Lung (tissue), 12 donors: ENCODE results near the gene FGF14. TPM values are rescaled to one million over a fixed set of nuclear protein-coding genes. Genes with fewer than 3 reads are reported as not detected.

Experiments used
- ATAC-seq: fragments of 200-7000 bp; cut with Tn5 transposase; one replicate; pipeline ENCODE4 v1.9.1; 2020; ENCODE audit warnings: moderate number of reproducible peaks; ENCODE audit not compliant: insufficient read depth, low FRiP score
- DNase-seq, 3 donors: peaks; one replicate each; pipeline ENCODE4 v3.0.0-alpha.2; 2013 to 2017
- H3K27ac ChIP-seq, 2 donors: one replicate each; pipeline ENCODE4 v1.5.1; 2013; ENCODE audit warnings: mild to moderate bottlenecking in 2 of 2, moderate library complexity in 2 of 2, control low read depth in 1 of 2, inconsistent platforms in 1 of 2, low read depth in 1 of 2, low read length in 1 of 2
- H3K27me3 ChIP-seq, 3 donors: one replicate each; pipeline ENCODE4 v1.5.1; 2013; ENCODE audit warnings: low read length in 2 of 3; ENCODE audit not compliant: control insufficient read depth in 3 of 3, insufficient read depth in 3 of 3
- H3K36me3 ChIP-seq, 4 donors: one replicate each; pipeline ENCODE4 v1.5.1; 2013; ENCODE audit warnings: low read length in 4 of 4, mild to moderate bottlenecking in 1 of 4, moderate library complexity in 1 of 4; ENCODE audit not compliant: control insufficient read depth in 4 of 4, insufficient read depth in 4 of 4
- H3K4me1 ChIP-seq, 5 donors: one replicate each; pipeline ENCODE4 v1.5.1; 2013; ENCODE audit warnings: low read length in 5 of 5, mild to moderate bottlenecking in 2 of 5, moderate library complexity in 1 of 5; ENCODE audit not compliant: control insufficient read depth in 5 of 5, insufficient read depth in 5 of 5
- H3K4me3 ChIP-seq: one replicate; pipeline ENCODE4 v1.5.1; 2013; ENCODE audit warnings: mild to moderate bottlenecking, control low read depth, moderate library complexity
- H3K9ac ChIP-seq, 2 donors: one replicate each; pipeline ENCODE4 v1.5.1; 2013; ENCODE audit warnings: low read length in 2 of 2, control low read depth in 1 of 2; ENCODE audit not compliant: insufficient read depth in 1 of 2
- H3K9me3 ChIP-seq, 4 donors: one replicate each; pipeline ENCODE4 v1.5.1; 2013; ENCODE audit warnings: low read length in 3 of 4, mild to moderate bottlenecking in 1 of 4, moderate library complexity in 1 of 4; ENCODE audit not compliant: control insufficient read depth in 4 of 4, insufficient read depth in 3 of 4
- WGBS, 2 donors: extraction: QIAGEN DNeasy Blood & Tissue Kit; methylation state at CpG; one replicate each; pipeline ENCODE4 v1.1.7; 2013; 5-methylcytosine and 5-hydroxymethylcytosine counted together
- polyA plus RNA-seq, 2 donors: library from polyadenylated mRNA; stranded (reverse); fragments of 200-250 nt; gene quantifications; one replicate each; pipeline ENCODE4 v1.2.1, GENCODE V29; 2013
- total RNA-seq, 2 donors: library from RNA; depleted of rRNA in 1 of 2; stranded (reverse); fragments of >200 nt in 1 of 2; gene quantifications; one replicate each; pipeline ENCODE4 v1.2.1, GENCODE V29; 2014 to 2021
- TF ChIP-seq, protein P1 (sequence below): IDR thresholded peaks from 2 replicates; pipeline ENCODE4 v1.5.1; 2012; ENCODE audit warnings: mild to moderate bottlenecking; ENCODE audit errors: control extremely low read depth, extremely low read depth
- donor health status: control.
- donor health status: control.
- donor health status: Bipolar disorder and iron deficiency.
- donor health status: healthy.
- donor health status: DM: yes; HTN: yes; CAD: no.

The FGF14 gene
- total and polyA plus RNA-seq, 4 donors, result 0.59 to 12.9 (median 2.3) TPM

DNA sequence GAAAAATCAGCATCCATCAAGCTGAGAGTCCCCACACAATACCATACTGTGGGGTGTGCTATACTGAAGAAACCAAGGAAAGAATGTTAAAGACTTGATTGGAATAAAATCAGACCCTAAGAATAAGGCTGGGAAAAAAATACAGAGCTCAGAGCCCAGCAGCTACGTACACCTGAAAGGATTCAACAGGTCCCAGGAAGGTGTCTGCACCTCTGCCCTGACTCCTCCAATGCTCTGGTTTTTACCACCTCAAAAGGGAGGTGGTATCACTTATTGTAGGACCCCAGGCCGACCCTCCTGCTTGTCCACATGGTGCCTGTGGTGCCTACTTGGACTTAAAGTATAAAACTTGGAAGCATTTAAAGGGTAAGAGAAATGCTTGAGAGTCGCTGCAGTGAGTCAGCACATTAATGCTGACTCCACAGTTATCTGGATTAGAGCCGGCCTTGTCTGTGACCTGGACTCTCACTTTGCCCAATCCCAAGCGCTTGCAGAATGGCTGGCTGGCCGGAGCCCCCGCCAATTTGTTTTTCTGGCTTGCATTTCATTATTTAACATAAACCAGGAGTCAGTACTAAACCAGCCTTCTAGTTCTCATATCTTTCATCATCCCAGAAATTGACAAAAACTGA, 110.1 kb downstream of the FGF14 start:
- Histone ChIP-seq H3K27ac (no peak overlapping the region), H3K9ac (no peak overlapping the region), H3K4me1 (peaks cover 0 to 12% (median 3%) of the 10 kb centered on the region in 5 donors), H3K27me3 (no peaks in the 10 kb centered on the region), H3K36me3 (no peaks in the 10 kb centered on the region), H3K9me3 (no peaks in the 10 kb centered on the region), H3K4me3 (no peak overlapping the region)
- DNase-seq (peak in 2 of 3 donors; percentile 19 to 35), ATAC-seq (no peak)
- 80 to 86% methylated on average over 7 of the region's 7 CpGs for WGBS, 2 donors
- TF ChIP-seq, protein P1, sequence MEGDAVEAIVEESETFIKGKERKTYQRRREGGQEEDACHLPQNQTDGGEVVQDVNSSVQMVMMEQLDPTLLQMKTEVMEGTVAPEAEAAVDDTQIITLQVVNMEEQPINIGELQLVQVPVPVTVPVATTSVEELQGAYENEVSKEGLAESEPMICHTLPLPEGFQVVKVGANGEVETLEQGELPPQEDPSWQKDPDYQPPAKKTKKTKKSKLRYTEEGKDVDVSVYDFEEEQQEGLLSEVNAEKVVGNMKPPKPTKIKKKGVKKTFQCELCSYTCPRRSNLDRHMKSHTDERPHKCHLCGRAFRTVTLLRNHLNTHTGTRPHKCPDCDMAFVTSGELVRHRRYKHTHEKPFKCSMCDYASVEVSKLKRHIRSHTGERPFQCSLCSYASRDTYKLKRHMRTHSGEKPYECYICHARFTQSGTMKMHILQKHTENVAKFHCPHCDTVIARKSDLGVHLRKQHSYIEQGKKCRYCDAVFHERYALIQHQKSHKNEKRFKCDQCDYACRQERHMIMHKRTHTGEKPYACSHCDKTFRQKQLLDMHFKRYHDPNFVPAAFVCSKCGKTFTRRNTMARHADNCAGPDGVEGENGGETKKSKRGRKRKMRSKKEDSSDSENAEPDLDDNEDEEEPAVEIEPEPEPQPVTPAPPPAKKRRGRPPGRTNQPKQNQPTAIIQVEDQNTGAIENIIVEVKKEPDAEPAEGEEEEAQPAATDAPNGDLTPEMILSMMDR, result no peak

GRCh38 chr13:102289606-102290005, 112.2 kb downstream of the FGF14 start:
- Histone ChIP-seq H3K27me3 (no peaks in the 10 kb centered on the region), H3K27ac (no peak overlapping the region), H3K4me3 (no peak overlapping the region), H3K9me3 (no peaks in the 10 kb centered on the region), H3K4me1 (peaks cover 0 to 4% (median 3%) of the 10 kb centered on the region in 5 donors), H3K9ac (no peak overlapping the region), H3K36me3 (no peaks in the 10 kb centered on the region)
- TF ChIP-seq, protein P1, result no peak
- DNase-seq, result no peak
- ATAC-seq, result no peak
- 75 to 77% methylated on average over 4 of the region's 4 CpGs for WGBS, 2 donors

- no peak overlapping the region for H3K9ac ChIP-seq
- DNase-seq (no peak), ATAC-seq (peak; percentile 46)
- H3K4me3 ChIP-seq, result no peak overlapping the region
- H3K9me3 ChIP-seq, result no peaks in the 10 kb centered on the region
- no peaks in the 10 kb centered on the region for H3K27me3 ChIP-seq
- TF ChIP-seq, protein P1, result no peak
- H3K36me3 ChIP-seq, result no peaks in the 10 kb centered on the region
- 59 to 92% methylated on average over 1 of the region's 1 CpG for WGBS, 2 donors
- no peak overlapping the region for H3K27ac ChIP-seq
- no peaks in the 10 kb centered on the region for H3K4me1 ChIP-seq
Observed at GRCh38 chr13:102286326-102286725, 115.5 kb downstream of the FGF14 start.

GRCh38 chr13:102280366-102280765, 121.5 kb downstream of the FGF14 start:
- DNase-seq, result no peak
- no peak overlapping the region for H3K4me3 ChIP-seq
- no peak overlapping the region for H3K9ac ChIP-seq
- H3K27ac ChIP-seq, result no peak overlapping the region
- H3K4me1 ChIP-seq, result peaks cover 0 to 5% (median 0%) of the 10 kb centered on the region in 5 donors
- H3K36me3 ChIP-seq, result no peaks in the 10 kb centered on the region
- no peaks in the 10 kb centered on the region for H3K27me3 ChIP-seq
- no peak for ATAC-seq
- H3K9me3 ChIP-seq, result no peaks in the 10 kb centered on the region
- TF ChIP-seq, protein P1, result no peak
